ENCODE data around the gene SPINK4. TPM values are rescaled to one million over a fixed set of nuclear protein-coding genes. Genes with fewer than 3 reads are reported as not detected.

The SPINK4 gene
- total RNA-seq, 1 experiment from 2014 or later, result not detected

GRCh38 chr9:33198165-33198564 is 41.8 kb upstream of the SPINK4 start:
- DNase-seq (ENCODE audit: low spot score) (no peak), ATAC-seq (no peak)
- Mint-ChIP-seq H3K4me1 (peaks cover 4% of the 10 kb centered on the region; the same call in 1 of the 2 replicates), H3K9me3 (no peaks in the 10 kb centered on the region), H3K4me3 (no peak overlapping the region), H3K36me3 (no peaks in the 10 kb centered on the region), H3K27ac (no peak overlapping the region), H3K27me3 (ENCODE audit: low read depth) (peaks cover 6% of the 10 kb centered on the region)
- ChIA-PET CTCF (interaction anchor here (1.2 to 1.5 kb wide), 2 partner anchors 14 to 28 kb away, joined by 4 to 6 read pairs; no protein-coding TSS in a partner anchor), POLR2A (no interaction called here)
- TF ChIP-seq E2F1 (CRISPR knock-in tag; IDR thresholded peaks at IDR 0.05), result no peak
- TF ChIP-seq GTF2I (CRISPR knock-in tag; conservative IDR thresholded peaks at IDR 0.05), result no peak
- TF ChIP-seq FOXP4 (CRISPR knock-in tag; IDR thresholded peaks at IDR 0.05), result no peak
- no peak for TF ChIP-seq ATF1 (CRISPR knock-in tag; IDR thresholded peaks at IDR 0.05)
- TF ChIP-seq ZNF281 (CRISPR knock-in tag; IDR thresholded peaks at IDR 0.05), result no peak
- no peak for TF ChIP-seq ZBTB21 (CRISPR knock-in tag; IDR thresholded peaks at IDR 0.05; ENCODE audit: borderline replicate concordance)
- TF ChIP-seq SOX15 (CRISPR knock-in tag; IDR thresholded peaks at IDR 0.05), result no peak
- TF ChIP-seq CREB1 (CRISPR knock-in tag; IDR thresholded peaks at IDR 0.05), result no peak
- no peak for TF ChIP-seq E2F4 (CRISPR knock-in tag; IDR thresholded peaks at IDR 0.05; ENCODE audit: borderline replicate concordance, low read depth)
- TF ChIP-seq SMAD4 (CRISPR knock-in tag; IDR thresholded peaks at IDR 0.05), result no peak
- no peak for TF ChIP-seq ZNF671 (CRISPR knock-in tag; IDR thresholded peaks at IDR 0.05)
- no peak for TF ChIP-seq MAX (CRISPR knock-in tag; IDR thresholded peaks at IDR 0.05)
- no peak for TF ChIP-seq ERG (CRISPR knock-in tag; IDR thresholded peaks at IDR 0.05)

GRCh38 chr9:33202018-33202417 is 37.9 kb upstream of the SPINK4 start:
- ChIA-PET CTCF (interaction anchor here (0.8 to 1.5 kb wide), 2 partner anchors 8 to 10 kb away, joined by 3 read pairs; no protein-coding TSS in a partner anchor), POLR2A (no interaction called here)
- H3K27ac Mint-ChIP-seq, result no peak overlapping the region
- DNase-seq (ENCODE audit: low spot score) (no peak), ATAC-seq (no peak)
- peaks cover 4% of the 10 kb centered on the region; the same call in 1 of the 2 replicates for H3K9me3 Mint-ChIP-seq
- H3K4me1 Mint-ChIP-seq, result peaks cover 4% of the 10 kb centered on the region; the same call in 1 of the 2 replicates
- TF ChIP-seq ATF1 (CRISPR knock-in tag; IDR thresholded peaks at IDR 0.05) (no peak), KAT7 (CRISPR knock-in tag; IDR thresholded peaks at IDR 0.05; ENCODE audit: borderline replicate concordance) (no peak), MXD4 (CRISPR knock-in tag; IDR thresholded peaks at IDR 0.05; ENCODE audit: borderline replicate concordance) (no peak), ZNF532 (CRISPR knock-in tag; IDR thresholded peaks at IDR 0.05; ENCODE audit: borderline replicate concordance) (no peak)
- no peak overlapping the region for H3K4me3 Mint-ChIP-seq
- H3K36me3 Mint-ChIP-seq, result no peaks in the 10 kb centered on the region
- H3K27me3 Mint-ChIP-seq (ENCODE audit: low read depth), result peaks cover 25% of the 10 kb centered on the region
